Head of caudate nucleus (tissue), 42 donors: ENCODE results near the gene GPR62.
"Not testable (repeated sequence)": the region's sequence is repeated elsewhere in the genome, so short reads cannot be mapped to it uniquely, and the experiment has no call there.

ENCODE experiments used
- DNase-seq, 42 donors: peaks; one replicate each; pipeline versions ENCODE4 v3.0.0 to v3.0.0-alpha.2; 2020 to 2021; ENCODE audit warnings: mixed read lengths in 7 of 42
- intact Hi-C: fragments of 100-400 bp; cut with DNase I; formaldehyde crosslinking; loops from one replicate; pipeline ENCODE4 v1.15.0; 2022

GPR62 gene

DNA sequence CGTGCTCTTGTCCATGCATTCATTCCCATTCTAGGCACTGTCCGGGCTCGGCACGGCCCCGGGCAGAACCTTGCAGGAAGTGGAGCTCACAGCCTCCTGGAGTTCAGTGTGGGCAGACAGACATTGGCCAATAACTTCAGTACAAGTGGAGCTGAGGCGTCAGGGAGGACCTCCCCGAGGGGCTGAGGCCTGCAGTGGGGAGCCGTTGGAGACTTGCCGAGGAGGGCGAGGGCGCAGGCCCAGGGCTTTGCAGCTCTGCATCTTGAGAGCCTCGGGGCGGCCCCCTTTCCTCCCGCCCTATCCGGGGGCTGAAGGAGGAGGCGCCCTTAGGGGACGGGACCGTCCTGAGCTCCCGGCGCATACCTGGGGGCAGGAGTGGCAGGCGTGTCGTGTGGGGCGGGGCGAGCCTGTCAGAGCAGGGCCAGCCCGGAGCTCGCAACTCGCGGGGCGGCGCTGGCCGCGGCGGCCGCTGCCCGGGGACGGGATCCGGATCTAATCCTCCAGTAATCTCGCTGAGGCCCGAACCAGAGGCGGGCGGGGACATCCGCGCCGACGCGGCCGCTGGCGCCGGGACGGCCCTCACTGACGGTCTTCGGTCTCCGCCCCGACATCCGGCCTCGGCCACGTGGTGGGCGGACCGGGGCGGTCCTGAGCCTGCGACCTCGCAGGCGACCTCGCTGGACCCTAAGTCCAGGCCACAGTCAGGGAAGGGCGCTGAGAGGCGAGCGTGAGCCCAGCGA is 27.8 kb downstream of the GPR62 start, which contains the start of gene ACY1:
TSS of gene ACY1 (plus strand) at position 698 of the 740 bp plus-strand sequence. CDS start 530 bp downstream, outside the sequence.
- peak in 41 of 42 donors; percentile 55 to 92 (median 81) for DNase-seq
- intact Hi-C loops = no loop called here

DNA sequence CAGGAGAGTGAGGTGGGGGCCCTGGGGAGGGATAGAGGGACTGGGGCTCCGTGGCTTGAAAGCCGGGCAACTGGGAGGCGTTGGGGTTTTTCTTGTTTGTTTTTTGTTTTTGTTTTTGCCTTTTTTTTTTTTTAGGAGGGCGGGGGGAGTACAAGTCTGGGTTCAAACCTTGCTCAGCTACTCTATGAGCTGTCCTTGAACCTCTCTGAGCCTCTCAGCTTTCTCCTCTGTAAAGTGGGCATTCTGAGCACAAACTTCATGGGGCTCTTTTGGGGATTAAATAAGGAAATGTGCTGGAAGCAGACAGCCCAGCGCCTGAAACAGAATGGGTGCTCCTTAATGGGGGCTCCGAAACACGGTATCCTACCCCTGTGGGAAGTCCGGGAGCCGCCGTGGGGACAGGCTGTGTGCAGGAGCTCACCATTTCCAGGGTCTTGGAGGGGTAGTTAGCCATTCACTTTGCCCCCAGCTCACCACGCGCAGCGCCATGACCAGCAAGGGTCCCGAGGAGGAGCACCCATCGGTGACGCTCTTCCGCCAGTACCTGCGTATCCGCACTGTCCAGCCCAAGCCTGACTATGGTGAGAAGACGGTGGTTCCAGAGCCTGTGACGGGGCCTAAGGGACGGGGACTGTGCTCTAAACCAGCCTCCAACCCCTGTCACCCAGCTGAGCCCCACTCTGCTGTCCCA is 28.5 kb downstream of the GPR62 start:
- no peak for DNase-seq
- intact Hi-C loops = no loop called here

DNA sequence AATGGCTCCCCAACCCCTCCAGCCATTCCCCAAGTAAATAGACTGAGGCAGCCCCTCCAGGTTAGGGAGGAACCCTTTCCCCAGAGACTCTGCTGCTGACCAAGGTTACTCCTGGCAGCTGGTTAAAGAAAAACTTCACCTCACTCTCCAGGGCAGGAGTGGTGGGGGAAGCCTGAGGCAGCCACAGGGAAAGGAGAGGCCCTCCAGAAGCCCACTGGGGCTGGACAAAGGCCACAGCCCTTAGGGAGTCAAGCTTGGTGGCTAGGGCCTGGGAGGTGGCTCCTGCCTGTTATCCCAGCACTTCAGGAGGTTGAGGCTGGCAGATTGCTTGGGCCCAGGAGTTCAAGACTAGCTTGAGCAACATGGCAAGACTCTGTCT is 29.1 kb downstream of the GPR62 start:
- no peak for DNase-seq
- intact Hi-C loops = no loop called here

DNA sequence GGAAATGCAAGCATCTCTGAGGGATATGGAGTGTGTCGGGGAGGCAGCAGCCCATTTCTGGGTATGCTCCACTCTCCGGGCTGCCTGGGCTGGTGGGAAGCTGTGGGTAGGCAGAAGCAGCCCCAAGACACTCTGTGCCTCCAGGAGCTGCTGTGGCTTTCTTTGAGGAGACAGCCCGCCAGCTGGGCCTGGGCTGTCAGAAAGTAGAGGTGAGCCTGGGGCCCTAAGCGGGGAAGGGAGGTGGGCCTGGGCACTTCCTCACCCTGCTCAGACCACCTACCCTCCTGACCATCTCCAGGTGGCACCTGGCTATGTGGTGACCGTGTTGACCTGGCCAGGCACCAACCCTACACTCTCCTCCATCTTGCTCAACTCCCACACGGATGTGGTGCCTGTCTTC is 29.9 kb downstream of the GPR62 start:
- intact Hi-C loops = no loop called here
- DNase-seq = no peak

DNA sequence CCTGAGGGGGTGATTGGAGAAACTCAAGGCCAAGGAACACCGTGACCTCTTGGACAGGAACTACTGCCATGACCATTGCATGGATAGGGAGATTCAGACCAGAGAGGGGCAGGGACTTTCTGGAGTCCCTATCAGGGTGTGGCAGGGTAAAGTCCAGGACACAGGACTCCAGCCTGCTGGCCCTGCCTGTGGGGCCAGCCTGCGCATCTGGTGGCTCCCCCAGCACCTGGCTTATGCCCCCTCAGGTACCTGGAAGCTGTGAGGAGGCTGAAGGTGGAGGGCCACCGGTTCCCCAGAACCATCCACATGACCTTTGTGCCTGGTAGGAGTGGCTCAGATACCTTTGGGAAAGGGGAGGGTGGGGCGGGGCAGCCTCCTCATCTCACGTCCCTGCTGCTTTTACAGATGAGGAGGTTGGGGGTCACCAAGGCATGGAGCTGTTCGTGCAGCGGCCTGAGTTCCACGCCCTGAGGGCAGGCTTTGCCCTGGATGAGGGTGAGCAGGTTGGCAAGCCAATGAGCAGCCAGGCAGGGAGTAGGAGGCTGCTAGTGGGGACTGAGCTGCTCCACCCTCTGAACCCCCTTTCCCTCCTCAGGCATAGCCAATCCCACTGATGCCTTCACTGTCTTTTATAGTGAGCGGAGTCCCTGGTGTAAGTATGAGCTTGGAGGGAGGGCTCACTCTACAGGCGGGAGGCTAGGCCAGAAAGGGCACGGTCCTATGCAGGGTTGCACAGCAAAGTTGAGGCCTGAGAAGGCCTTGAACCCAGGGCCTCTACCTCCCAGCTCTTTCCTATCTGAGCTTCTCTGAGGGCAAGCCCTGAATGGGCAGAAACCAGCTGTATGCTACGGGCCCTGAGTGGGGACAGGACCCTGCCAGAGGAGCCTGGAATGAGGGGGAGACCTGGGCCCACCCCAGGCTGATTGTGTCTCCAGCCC is 31.1 kb downstream of the GPR62 start:
- no peak for DNase-seq
- intact Hi-C loops = no loop called here

DNA sequence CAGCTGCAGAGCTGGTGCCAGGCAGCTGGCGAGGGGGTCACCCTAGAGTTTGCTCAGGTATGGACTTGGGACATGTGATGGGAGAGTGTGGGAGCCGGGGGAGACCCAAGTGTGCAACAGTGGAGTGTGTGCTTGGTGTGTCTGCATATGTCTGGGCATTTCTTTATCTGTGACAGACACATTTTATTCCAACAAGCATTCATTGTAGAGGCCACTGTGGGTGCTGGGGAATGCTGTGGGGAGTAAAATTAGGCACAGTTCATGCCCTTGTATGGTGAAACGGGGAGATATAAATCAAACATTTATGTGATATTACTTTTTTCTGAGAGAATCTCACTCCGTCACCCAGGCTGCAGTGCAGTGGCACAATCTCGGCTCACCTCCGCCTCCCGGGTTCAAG is 32.4 kb downstream of the GPR62 start:
- intact Hi-C loops = no loop called here
- DNase-seq = no peak

DNA sequence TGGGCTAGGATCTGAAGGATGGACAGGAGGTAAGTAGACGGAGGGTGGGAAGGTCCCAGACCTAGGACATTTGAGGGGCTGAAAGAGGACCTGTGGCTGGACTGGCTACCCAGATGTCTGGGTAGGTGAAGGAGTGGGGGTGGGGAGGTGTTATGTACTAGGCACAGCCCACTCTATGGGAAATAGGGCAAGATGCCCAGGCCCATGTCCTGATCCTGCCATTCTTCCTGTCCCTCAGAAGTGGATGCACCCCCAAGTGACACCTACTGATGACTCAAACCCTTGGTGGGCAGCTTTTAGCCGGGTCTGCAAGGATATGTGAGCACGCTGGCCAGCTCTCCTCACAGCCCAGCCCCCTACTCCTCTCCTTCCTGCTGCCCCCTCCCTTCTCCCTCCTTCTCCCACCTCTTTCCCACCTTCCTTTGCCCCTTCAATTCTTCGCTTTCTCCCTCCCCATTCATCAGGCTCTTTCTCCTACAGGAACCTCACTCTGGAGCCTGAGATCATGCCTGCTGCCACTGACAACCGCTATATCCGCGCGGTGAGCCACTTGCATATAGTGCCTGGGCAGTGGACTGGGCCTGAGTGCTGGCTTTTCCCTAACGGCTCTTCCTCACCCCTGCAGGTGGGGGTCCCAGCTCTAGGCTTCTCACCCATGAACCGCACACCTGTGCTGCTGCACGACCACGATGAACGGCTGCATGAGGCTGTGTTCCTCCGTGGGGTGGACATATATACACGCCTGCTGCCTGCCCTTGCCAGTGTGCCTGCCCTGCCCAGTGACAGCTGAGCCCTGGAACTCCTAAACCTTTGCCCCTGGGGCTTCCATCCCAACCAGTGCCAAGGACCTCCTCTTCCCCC is 33.3 kb downstream of the GPR62 start:
- intact Hi-C loops = no loop called here
- no peak for DNase-seq

DNA sequence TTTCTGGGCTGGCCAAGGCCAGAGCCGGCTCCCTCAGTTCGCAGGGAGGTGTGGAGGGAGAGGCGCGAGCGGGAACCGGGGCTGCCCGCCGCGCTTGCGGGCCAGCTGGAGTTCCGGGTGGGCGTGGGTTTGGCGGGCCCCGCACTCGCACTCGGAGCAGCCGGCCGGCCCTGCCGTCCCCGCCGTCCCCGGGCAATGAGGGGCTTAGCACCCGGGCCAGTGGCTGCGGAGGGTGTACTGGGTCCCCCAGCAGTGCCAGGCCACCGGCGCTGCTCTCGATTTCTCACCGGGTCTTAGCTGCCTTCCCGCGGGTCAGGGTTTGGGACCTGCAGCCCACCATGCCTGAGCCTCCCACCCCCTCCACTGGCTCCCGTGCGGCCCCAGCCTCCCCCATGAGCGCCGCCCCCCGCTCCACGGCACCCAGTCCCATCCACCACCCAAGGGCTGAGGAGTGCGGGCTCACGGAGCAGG is 35.4 kb downstream of the GPR62 start:
- intact Hi-C loops, DNase-seq: not testable (repeated sequence)

DNA sequence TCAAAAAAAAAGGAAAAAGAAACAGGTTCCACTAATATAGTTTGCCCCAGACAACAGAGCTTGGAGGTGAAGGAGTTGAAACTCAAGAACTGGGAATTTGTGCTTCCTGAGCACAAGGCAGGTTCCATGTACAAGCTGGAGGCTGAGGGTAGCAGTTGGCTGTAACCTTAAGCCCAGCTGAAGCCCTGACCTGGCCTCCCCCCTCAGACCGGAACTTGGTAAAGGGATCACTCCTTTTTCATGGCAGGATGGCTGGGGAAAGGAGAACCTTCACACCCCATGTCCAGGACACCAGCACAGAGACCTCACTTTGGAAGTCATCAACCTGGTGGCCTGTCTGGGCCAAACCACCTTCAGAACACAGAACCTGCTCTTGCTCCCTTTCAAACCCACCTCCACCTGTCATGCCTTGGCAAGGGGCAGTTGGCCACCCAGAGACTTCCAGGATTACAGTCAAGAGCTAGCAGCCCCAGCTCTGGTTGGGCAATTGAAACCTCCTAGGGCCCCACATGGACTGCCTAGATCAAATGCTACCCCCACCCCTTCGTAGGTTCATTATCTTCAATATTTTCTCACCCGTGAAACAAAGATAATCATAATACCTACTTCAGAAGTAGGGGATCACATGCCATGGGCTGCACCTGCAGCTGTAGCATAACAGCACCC is 37.0 kb downstream of the GPR62 start:
- no peak for DNase-seq
- intact Hi-C loops = no loop called here

DNA sequence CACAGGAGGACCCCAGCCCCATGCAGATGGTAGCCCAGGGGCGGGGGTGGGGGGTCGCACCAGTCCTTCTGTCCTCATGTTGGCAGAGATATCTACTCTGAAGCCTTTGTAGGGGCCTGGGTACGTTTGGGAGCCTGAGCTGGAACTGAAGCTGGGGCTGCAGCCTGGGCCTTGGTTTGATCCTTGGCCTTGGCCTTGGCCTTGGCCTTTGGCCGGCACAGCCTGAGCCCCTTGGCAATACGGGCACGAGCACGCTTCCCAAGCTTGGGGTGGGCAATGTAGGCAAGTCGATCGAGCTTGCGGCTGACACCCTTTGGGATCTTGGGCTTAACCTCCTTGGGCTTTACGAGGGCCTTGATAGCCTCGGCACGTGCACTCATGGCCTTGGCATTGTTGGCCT is 38.5 kb downstream of the GPR62 start:
- intact Hi-C loops = not testable (repeated sequence)
- DNase-seq = peak in 1 of 42 donors; percentile 25

DNA sequence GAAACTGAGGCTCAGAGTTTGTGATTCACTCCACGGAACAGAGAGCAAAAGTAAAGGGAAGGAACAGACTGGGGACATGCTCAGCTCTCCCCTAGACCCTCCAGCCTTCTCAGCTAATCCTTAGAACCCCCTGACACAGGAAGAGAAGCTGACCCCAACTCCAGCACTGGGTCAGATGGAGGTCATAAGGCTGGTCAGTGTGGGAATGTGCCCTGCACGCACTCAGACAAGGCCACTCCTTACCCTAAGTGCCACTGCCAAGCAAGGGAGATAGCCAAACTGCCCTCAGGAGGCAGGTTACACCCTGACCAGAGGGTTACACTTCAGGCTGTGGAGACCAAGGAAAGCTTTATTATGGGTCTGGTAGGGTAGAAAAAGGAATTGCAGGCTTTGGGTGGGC is 39.3 kb downstream of the GPR62 start:
- intact Hi-C loops = no loop called here
- DNase-seq = no peak

DNA sequence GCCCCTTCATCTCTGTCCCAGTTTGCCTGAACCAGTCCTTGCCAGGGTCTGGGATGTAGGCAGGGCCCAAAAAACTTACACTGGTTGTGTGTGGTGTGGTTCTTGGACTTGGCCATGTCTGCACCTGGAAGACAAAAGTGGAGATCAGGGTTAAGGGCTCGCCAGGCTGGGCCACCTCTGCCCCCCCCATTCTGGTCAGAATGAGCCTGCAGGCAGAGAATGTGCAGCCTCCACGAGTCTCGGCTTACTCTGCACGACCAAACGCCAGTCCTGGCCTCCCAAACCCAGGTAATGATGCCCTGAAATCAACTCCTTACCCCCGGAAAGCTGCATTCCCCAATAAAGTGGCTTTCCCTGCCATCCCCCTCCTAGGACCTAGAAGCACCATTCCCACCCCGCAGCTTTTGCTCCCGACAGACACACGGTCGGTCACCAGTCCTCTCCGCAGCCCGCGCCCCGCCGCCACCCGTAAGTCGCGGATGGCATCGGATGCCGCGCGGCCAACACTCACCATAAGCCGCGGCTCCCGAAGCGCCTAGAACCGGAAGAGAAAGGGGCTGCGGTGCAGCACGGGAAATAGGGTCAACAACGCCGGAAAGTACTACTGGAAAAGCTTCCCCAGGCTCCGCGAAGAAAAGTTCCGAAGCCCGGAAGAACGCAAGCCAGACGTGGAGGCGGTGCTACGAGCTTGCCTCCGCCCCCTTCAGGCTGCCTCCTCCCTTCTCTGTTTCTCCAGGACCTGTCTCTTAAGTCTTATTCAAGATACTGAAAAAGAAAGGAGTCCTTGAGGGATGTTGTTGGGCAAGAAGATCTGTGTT is 40.4 kb downstream of the GPR62 start, which contains the start of gene RPL29:
TSS of gene RPL29 (minus strand) at position 550 of the 818 bp plus-strand sequence. CDS start at position 116, 434 bp downstream.
- intact Hi-C loops = loop anchor here (5.0 kb wide), 1 partner anchor 53 kb away; the partner anchor contains the start of genes PARP3 and RRP9

DNA sequence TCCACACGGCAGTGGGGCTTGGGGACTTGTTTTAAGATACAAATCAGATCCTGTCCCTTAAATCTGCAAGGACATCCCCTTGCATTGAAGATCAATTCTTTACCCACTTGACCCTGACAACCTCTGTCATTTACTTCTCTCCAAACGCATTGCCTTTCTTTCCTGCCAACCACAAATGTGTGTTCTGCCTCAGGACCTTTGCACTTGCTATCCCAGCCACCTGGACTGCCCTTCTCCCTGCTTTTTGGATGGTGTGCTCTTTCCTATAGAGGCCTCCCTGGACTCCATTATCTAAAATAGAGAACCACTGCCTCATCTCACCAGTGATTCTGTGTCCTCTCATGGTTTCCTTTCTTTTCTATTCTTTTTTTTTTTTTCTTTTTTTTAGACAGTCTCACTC is 42.0 kb downstream of the GPR62 start:
- DNase-seq = no peak
- intact Hi-C loops = loop anchor here (5.0 kb wide), 1 partner anchor 55 kb away; the partner anchor contains the start of genes PARP3 and RRP9

More for the DNA sequence above, 40.4 kb downstream of the GPR62 start, which contains the start of gene RPL29:
- DNase-seq = peak; percentile 82 to 97 (median 92)

DNA sequence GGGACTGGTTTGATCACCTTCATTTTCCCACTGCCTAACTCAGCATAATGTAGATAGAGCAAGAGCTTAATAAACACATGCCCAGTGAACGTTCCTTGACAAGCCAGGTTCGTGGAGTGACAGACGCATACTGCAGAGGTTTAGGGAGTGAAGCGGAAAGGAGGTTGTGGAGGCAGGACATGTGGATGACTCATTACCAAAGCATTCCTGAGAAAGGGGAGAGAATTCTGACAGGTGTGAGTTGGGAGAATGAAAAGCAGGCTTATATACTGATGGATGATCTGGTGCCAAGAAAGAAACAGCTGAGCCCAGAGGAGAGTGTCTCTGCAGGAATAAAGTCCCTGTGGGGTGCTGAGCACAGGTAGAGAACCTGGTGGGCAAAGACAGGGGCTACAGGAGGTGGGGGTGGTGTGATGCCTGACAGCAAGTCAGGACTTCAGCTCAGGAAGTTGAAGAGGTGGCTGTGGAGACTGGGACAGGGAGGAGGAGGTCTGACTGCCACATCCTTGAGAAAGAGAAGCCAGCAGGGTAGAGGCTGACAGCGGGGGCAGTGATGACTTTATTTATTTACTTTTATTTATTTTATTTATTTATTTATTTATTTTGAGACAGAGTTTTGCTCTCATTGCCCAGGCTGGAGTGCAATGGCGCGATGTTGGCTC is 42.9 kb downstream of the GPR62 start:
- peak in 20 of 42 donors; percentile 46 to 87 (median 63) for DNase-seq
- intact Hi-C loops = loop anchor here (5.0 kb wide), 1 partner anchor 56 kb away; the partner anchor contains the start of genes PARP3 and RRP9

DNA sequence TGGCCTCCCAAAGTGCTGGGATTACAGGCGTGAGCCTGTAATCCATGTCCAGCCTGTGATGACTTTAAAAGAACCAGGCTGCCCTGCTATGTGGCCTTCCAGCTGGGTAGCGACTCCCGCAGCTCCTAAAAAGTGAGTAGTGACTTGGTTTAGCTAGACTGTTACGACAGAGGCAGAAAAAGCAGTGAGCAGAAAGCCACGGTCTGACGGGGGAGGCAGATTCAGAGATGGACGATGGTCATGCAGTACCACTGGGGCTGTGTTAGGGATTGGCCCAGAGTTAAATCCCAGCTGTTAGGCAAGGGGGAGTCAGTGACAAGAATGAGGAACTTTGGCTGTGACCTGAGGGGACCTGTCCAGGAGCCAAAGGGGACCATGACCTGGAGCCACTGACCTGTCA is 43.6 kb downstream of the GPR62 start:
- intact Hi-C loops = loop anchor here (5.0 kb wide), 1 partner anchor 56 kb away; the partner anchor contains the start of genes PARP3 and RRP9
- no peak for DNase-seq

DNA sequence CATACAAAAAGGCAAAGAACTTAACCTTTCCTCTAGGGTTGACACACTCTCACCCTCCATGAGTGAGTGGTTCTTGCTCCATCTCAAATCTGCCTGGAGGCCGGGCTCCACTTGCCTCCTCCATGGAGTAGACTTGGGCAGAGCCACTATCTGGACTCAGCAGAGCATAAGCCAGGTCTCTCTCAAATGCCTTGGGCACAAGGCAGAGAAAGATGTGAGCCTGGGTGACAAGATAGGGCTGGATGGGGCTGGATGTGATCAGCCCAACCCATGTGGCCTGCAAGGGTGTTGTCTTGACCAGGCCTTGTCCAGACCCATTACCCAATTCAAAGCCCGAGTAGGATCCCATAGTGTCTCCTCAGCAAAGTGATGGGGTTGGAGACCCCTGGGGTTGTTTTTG is 44.7 kb downstream of the GPR62 start:
- intact Hi-C loops = loop anchor here (5.0 kb wide), 2 partner anchors 58 to 122 kb away; partner anchors contain the start of genes PARP3 and RRP9
- no peak for DNase-seq
